Bronchus fibroblast of lung (primary cell): ENCODE measurements around the gene CDC37L1. TPM values are rescaled to one million over a fixed set of nuclear protein-coding genes. Genes with fewer than 3 reads are reported as not detected.

Experiments used
- total RNA-seq: library from RNA; depleted of rRNA; stranded (reverse); fragments of >200 nt; gene quantifications from 2 replicates; pipeline ENCODE4 v1.2.3, GENCODE V29; 2015

CDC37L1 gene
- 10.4 and 10.9 TPM in 2 replicates for total RNA-seq

DNA sequence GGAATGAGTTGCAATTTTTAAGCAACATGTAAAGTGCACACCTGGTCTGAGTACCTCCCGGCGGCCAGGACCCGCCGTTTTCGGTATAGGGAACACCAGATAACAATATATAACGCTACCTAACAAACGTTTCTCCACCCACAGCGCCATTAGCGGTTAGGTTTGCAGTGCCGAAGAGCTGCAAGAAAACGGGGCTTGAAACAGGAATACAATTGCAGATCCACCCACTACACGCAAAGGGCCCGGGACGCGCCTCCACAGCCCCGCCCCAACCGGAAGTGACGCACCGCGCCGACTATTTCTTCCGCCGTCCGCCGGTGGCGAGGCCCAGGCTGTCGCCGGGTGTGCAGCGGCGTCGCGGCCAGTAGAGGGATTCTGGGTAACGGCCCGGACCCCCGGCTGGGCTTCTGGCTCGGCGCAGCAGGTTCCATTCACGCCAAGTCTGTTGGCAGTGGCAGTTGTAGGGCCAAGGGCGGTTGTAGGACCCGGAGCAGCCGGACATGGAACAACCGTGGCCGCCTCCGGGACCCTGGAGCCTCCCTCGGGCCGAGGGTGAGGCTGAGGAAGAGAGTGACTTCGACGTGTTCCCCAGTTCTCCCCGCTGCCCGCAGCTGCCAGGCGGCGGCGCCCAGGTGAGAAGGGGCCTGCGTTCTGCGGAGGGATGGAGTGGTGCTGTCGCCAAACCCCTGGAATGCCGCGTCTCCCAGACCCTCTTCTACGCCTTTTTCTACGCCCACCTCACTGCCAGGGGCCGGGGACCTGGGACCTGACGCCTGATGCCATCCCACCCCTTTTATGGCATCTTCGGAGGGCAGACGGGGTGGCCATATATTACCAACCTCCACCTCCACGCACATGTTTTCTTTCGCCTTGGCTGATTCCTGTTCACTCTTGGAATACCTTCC lies at the start of gene CDC37L1:
CDC37L1 (plus strand) TSS at position 302 of the 905 bp plus-strand sequence; CDS start at position 501, 199 bp downstream.

DNA sequence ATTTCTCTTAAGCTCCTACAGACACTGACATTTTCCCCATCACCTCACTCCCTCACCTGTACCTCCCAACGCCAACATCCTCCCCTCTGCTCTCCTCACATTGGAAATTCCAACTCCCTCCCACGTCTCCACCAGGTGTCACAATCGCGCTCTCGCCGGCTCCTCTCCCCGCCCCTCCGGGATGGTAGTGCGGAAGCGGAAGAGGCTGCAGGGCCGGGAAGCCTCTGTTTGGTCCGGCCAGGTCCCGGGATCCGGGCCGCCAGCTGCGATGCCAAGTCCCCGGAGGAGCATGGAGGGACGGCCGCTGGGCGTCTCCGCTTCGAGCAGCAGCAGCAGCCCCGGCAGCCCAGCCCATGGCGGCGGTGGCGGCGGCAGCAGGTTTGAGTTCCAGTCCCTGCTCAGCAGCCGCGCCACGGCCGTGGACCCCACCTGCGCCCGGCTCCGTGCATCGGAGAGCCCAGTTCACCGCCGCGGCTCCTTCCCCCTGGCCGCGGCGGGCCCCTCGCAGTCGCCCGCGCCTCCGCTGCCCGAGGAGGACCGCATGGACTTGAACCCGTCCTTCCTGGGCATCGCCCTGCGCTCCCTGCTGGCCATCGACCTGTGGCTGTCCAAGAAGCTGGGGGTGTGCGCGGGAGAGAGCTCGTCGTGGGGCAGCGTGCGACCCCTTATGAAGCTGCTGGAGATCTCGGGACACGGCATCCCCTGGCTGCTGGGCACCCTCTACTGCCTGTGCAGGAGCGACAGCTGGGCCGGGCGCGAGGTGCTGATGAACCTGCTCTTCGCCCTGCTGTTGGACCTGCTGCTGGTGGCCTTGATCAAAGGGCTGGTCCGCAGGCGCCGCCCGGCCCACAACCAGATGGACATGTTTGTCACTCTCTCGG lies 17.0 kb upstream of the CDC37L1 start, which contains the start of gene PLPP6:
PLPP6 (plus strand) TSS at position 187 of the 881 bp plus-strand sequence; CDS start at position 269, 82 bp downstream.

GRCh38 chr9:4666042-4666699 lies 13.2 kb upstream of the CDC37L1 start, which contains the start of gene SPATA6L:
SPATA6L (minus strand) TSS chr9:4666480; CDS start chr9:4666250, 230 bp downstream.

GRCh38 chr9:4740638-4741364 lies 61.4 kb downstream of the CDC37L1 start, which contains the start of gene AK3:
AK3 (minus strand) TSS chr9:4741202; CDS start chr9:4741087, 115 bp downstream.

Other genes with a start within 250 kb of the CDC37L1 start
- 0.45 and 0.84 TPM in 2 replicates for gene SLC1A1, start 189.1 kb upstream of the CDC37L1 start, total RNA-seq
- 6.4 and 7.3 TPM in 2 replicates for gene PLPP6, start 17.3 kb upstream of the CDC37L1 start, total RNA-seq
- gene SPATA6L, start 13.1 kb upstream of the CDC37L1 start, total RNA-seq, result under 0.01 and 0.89 TPM in 2 replicates
- gene AK3, start 61.6 kb downstream of the CDC37L1 start, total RNA-seq, result 38.8 and 44.2 TPM in 2 replicates
- 11.4 and 12.9 TPM in 2 replicates for gene RCL1, start 113.4 kb downstream of the CDC37L1 start, total RNA-seq